HepG2 (cell line): ENCODE data around the gene NSD1. TPM values are rescaled to one million over a fixed set of nuclear protein-coding genes. Genes with fewer than 3 reads are reported as not detected.

ENCODE experiments used
- ATAC-seq: fragments of 200-7000 bp; cut with Tn5 transposase; 3 replicates; pipeline ENCODE4 v1.9.1; 2020; ENCODE audit warnings: mild to moderate bottlenecking, moderate library complexity
- BruUV-seq: library from RNA; stranded (reverse); fragments of 400-500 nt; replicated peaks from 2 replicates; lab custom pipeline; 2021; lab: Mats Ljungman, UMichigan
- CTCF ChIA-PET: fragments of 300-600 bp; formaldehyde crosslinking; extraction: SDS; loops from one replicate; lab custom pipeline; 2021; ENCODE audit warnings: low total read pairs, inconsistent platforms, low intra/inter-chr PET ratio; lab: Yijun Ruan, JAX
- POLR2A ChIA-PET: fragments of 350-600 bp; sonication (Branson Sonifier 250); formaldehyde crosslinking; loops from one replicate; lab custom pipeline; 2020; ENCODE audit warnings: antibody characterized with exemption, inconsistent platforms; lab: Yijun Ruan, JAX
- DNase-seq: peaks from one replicate; pipeline ENCODE4 v3.0.0-alpha.2; 2015; ENCODE audit warnings: low spot score
- FAIRE-seq: peaks from 3 replicates; lab custom pipeline; 2011; peaks lifted over from hg19 to GRCh38; lab: Jason Lieb, UNC
- H2AFZ ChIP-seq: one replicate; pipeline ENCODE4 v1.6.1; 2011; ENCODE audit warnings: low read length, inconsistent platforms
- H3K27ac ChIP-seq: fragments of 300-600 bp; 3 replicates; pipeline ENCODE4 v1.8.0; 2011; ENCODE audit warnings: mixed run types, mild to moderate bottlenecking, mixed read lengths, low read length, inconsistent platforms; ENCODE audit not compliant: insufficient read depth; ENCODE audit errors: extremely low read length
- H3K27me3 ChIP-seq, 2 experiments: fragments of 200-600 bp in 1 of 2; 2 replicates in 1 of 2; 3 replicates in 1 of 2; pipeline versions ENCODE4 v1.6.0 to v1.8.0; 2011; ENCODE audit warnings: low read length in 2 of 2, mild to moderate bottlenecking in 2 of 2, moderate library complexity in 2 of 2, inconsistent platforms in 1 of 2; ENCODE audit not compliant: insufficient read depth in 2 of 2, control insufficient read depth in 1 of 2
- H3K36me3 ChIP-seq, 2 experiments: fragments of 200-600 bp in 1 of 2; replicated peaks in 1 of 2; 2 replicates in 1 of 2; 3 replicates in 1 of 2; pipeline versions ENCODE4 v1.5.1 to v1.8.0; 2011; ENCODE audit warnings: low read length in 2 of 2, inconsistent platforms in 1 of 2; ENCODE audit not compliant: insufficient read depth in 2 of 2, control insufficient read depth in 1 of 2
- H3K4me1 ChIP-seq: 2 replicates; pipeline ENCODE4 v1.5.1; 2012; ENCODE audit warnings: low read length, inconsistent platforms; ENCODE audit not compliant: insufficient read depth
- H3K4me2 ChIP-seq: 2 replicates; pipeline ENCODE4 v1.6.0; 2011; ENCODE audit warnings: low read depth, low read length, inconsistent platforms
- H3K4me3 ChIP-seq, 3 experiments: fragments of 200-600 bp in 1 of 3; sonication (generic), shearing (Covaris generic) in 1 of 3; replicated peaks in 1 of 3; 2 replicates each; pipeline ENCODE4 v1.5.1; 2011 to 2016; ENCODE audit warnings: low read length in 3 of 3, inconsistent platforms in 2 of 3, low read depth in 2 of 3, mild to moderate bottlenecking in 2 of 3, control low read depth in 1 of 3, mixed read lengths in 1 of 3; ENCODE audit not compliant: insufficient read depth in 1 of 3
- H3K79me2 ChIP-seq: one replicate; pipeline ENCODE4 v1.6.1; 2011; ENCODE audit warnings: low read length, inconsistent platforms; ENCODE audit not compliant: insufficient read depth
- H3K9ac ChIP-seq: 2 replicates; pipeline ENCODE4 v1.6.0; 2011; ENCODE audit warnings: mild to moderate bottlenecking, low read depth, low read length, inconsistent platforms; ENCODE audit not compliant: insufficient read depth
- H3K9me3 ChIP-seq: 2 replicates; pipeline ENCODE4 v1.5.1; 2012; ENCODE audit warnings: mild to moderate bottlenecking, low read length
- H4K20me1 ChIP-seq: 2 replicates; pipeline ENCODE4 v1.6.0; 2011; ENCODE audit warnings: inconsistent platforms, mild to moderate bottlenecking, low read length, moderate library complexity; ENCODE audit not compliant: insufficient read depth
- ATF1 ChIP-seq: IDR thresholded peaks from 2 replicates; pipeline ENCODE4 v1.6.1; 2016; ENCODE audit warnings: mild to moderate bottlenecking, control low read depth
- ELF3 ChIP-seq: IDR thresholded peaks from 2 replicates; pipeline ENCODE4 v1.6.1; 2016; ENCODE audit warnings: missing genetic modification reagents, missing compliant biosample characterization
- FOXJ3 ChIP-seq: sonication (generic); formaldehyde crosslinking; IDR thresholded peaks from 2 replicates; pipeline ENCODE4 v1.4.0; 2020; ENCODE audit warnings: missing genetic modification reagents, mild to moderate bottlenecking, borderline replicate concordance
- MLLT10 ChIP-seq: sonication (generic); formaldehyde crosslinking; IDR thresholded peaks from 2 replicates; pipeline ENCODE4 v1.4.0; 2020; ENCODE audit warnings: missing genetic modification reagents
- NR2F2 ChIP-seq: IDR thresholded peaks from 2 replicates; pipeline ENCODE4 v1.6.1; 2012; ENCODE audit warnings: low read depth, inconsistent platforms, borderline replicate concordance
- POGZ ChIP-seq: sonication (generic); formaldehyde crosslinking; IDR thresholded peaks from 2 replicates; pipeline ENCODE4 v1.4.0; 2020; ENCODE audit warnings: mild to moderate bottlenecking, missing genetic modification reagents
- TBL1XR1 ChIP-seq: fragments of 150-350 bp; IDR thresholded peaks from 2 replicates; pipeline ENCODE4 v1.6.1; 2014; ENCODE audit warnings: borderline replicate concordance, low read length; ENCODE audit not compliant: partially characterized antibody
- ZC3H4 ChIP-seq: sonication (generic); formaldehyde crosslinking; IDR thresholded peaks from 2 replicates; pipeline ENCODE4 v1.4.0; 2020; ENCODE audit warnings: missing genetic modification reagents, borderline replicate concordance
- ZNF234 ChIP-seq: sonication (generic); formaldehyde crosslinking; conservative IDR thresholded peaks from 2 replicates; pipeline ENCODE4 v1.5.1; 2020; ENCODE audit warnings: mild to moderate bottlenecking, missing genetic modification reagents
- ZNF3 ChIP-seq: IDR thresholded peaks from 2 replicates; pipeline ENCODE4 v1.7.0; 2017; ENCODE audit warnings: inconsistent platforms
- ZNF501 ChIP-seq: sonication (generic); formaldehyde crosslinking; IDR thresholded peaks from 2 replicates; pipeline ENCODE4 v1.5.1; 2020; ENCODE audit warnings: mild to moderate bottlenecking, moderate library complexity, missing genetic modification reagents
- ZNF674 ChIP-seq: sonication (generic); formaldehyde crosslinking; IDR thresholded peaks from 2 replicates; pipeline ENCODE4 v1.5.0; 2020; ENCODE audit warnings: low read depth, mild to moderate bottlenecking, missing genetic modification reagents
- ZNF720 ChIP-seq: sonication (generic); formaldehyde crosslinking; IDR thresholded peaks from 2 replicates; pipeline ENCODE4 v1.4.0; 2020; ENCODE audit warnings: missing genetic modification reagents
- ZNF768 ChIP-seq: sonication (generic); formaldehyde crosslinking; IDR thresholded peaks from 2 replicates; pipeline ENCODE4 v1.4.0; 2020; ENCODE audit warnings: missing genetic modification reagents
- WGBS: methylation state at CpG from one replicate; pipeline ENCODE4 v1.1.6; 2017; ENCODE audit warnings: low lambda C conversion rate; 5-methylcytosine and 5-hydroxymethylcytosine counted together
- in situ Hi-C: cut with HindIII; loops from 2 replicates; pipeline ENCODE4 v1.10.0; 2017; ENCODE audit warnings: low pct_unique_long_range_greater_than_20kb; ENCODE audit not compliant: extremely low pct_ligation_motif_present
- intact Hi-C: fragments of 100-400 bp; cut with micrococcal nuclease; formaldehyde crosslinking; loops from one replicate; pipeline ENCODE4 v1.10.0; 2022; ENCODE audit not compliant: unreplicated experiment
- polyA plus RNA-seq, 8 experiments: library from polyadenylated mRNA; depleted of rRNA in 3 of 8; stranded (reverse) in 7 of 8; unstranded in 1 of 8; fragments of >200 nt; fragmentation: Illumina TruSeq in 4 of 8; extraction: Trizol in 4 of 8; gene quantifications; 2 replicates each; pipeline versions ENCODE4 v1.2.1 to v1.2.3, GENCODE V29; 2011 to 2016; ENCODE audit warnings: low read depth in 4 of 8, missing spikeins in 1 of 8, mixed read lengths in 1 of 8; ENCODE audit not compliant: insufficient read depth in 1 of 8
- total RNA-seq, 5 experiments: library from RNA; depleted of rRNA; stranded (reverse); fragments of >200 nt; fragmentation: Illumina TruSeq; extraction: Trizol; gene quantifications; 2 replicates each; pipeline ENCODE4 v1.2.3, GENCODE V29; 2016; ENCODE audit warnings: low read depth in 1 of 5
- TF ChIP-seq, protein P1 (sequence below): sonication (generic); formaldehyde crosslinking; IDR thresholded peaks from 2 replicates; pipeline ENCODE4 v1.4.0; 2020; ENCODE audit warnings: mild to moderate bottlenecking, missing genetic modification reagents
- TF ChIP-seq, protein P2 (sequence below): IDR thresholded peaks from 2 replicates; pipeline ENCODE4 v1.6.1; 2016; ENCODE audit warnings: control low read depth
- TF ChIP-seq, protein P3 (sequence below): sonication (generic); formaldehyde crosslinking; IDR thresholded peaks from 2 replicates; pipeline ENCODE4 v1.8.1; 2023; ENCODE audit warnings: mild to moderate bottlenecking, missing genetic modification reagents
- TF ChIP-seq, protein P4 (sequence below): sonication (generic); formaldehyde crosslinking; IDR thresholded peaks from 2 replicates; pipeline ENCODE4 v1.4.0; 2020; ENCODE audit warnings: mild to moderate bottlenecking, missing genetic modification reagents
- TF ChIP-seq, protein P5 (sequence below): sonication (generic); formaldehyde crosslinking; IDR thresholded peaks from 2 replicates; pipeline ENCODE4 v1.4.0; 2020; ENCODE audit warnings: missing genetic modification reagents, borderline replicate concordance

The NSD1 gene
- total and polyA plus RNA-seq, 2 of the 13 experiments (the other 11 are each of a cell fraction or from before 2014, with no cell fraction given): 0.01 to 0.09 TPM

DNA sequence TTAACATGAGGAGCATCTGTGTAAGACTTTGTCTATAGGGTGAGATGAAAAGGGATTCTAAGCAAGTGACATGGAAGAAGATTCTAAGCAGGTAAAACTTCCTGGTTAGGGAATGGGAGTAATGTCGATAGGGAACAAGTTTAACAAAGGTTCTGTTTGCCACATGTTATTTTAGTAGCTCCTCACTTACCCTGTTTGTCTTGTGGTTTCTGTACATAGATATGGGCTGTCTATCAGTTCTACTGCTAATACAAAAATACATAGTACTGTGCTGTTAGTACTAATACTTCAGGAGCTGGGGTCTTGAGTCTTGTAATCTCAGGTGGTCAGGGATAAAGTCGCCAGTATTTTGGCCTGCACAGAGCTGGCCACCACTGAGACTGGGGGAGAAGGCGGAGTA is 137.1 kb downstream of the NSD1 start:
- no peak for DNase-seq
- Histone ChIP-seq H3K27ac (no peak overlapping the region), H3K27me3 (peaks cover 0 to 4% of the 10 kb centered on the region in 2 experiments; a peak in 2 of 5 replicates), H3K4me2 (no peak overlapping the region), H3K36me3 (no peaks in the 10 kb centered on the region), H4K20me1 (no peaks in the 10 kb centered on the region), H3K9me3 (no peaks in the 10 kb centered on the region), H3K4me1 (no peaks in the 10 kb centered on the region), H2AFZ (no peak overlapping the region)
- in situ Hi-C loops (no loop called here), intact Hi-C loops (no loop called here)
- FAIRE-seq: no peak
- ChIA-PET CTCF (no interaction called here), POLR2A (no interaction called here)
- 25% methylated on average over 3 of the region's 3 CpGs for WGBS
- no peak for TF ChIP-seq ZNF720
- TF ChIP-seq ZNF768 (CRISPR knock-in tag): no peak
- TF ChIP-seq TBL1XR1: no peak
- TF ChIP-seq MLLT10 (CRISPR knock-in tag): no peak
- TF ChIP-seq ZNF234 (CRISPR knock-in tag): no peak
- TF ChIP-seq ZNF674 (CRISPR knock-in tag): no peak
- TF ChIP-seq ELF3 (CRISPR knock-in tag): no peak
- TF ChIP-seq, protein P1, sequence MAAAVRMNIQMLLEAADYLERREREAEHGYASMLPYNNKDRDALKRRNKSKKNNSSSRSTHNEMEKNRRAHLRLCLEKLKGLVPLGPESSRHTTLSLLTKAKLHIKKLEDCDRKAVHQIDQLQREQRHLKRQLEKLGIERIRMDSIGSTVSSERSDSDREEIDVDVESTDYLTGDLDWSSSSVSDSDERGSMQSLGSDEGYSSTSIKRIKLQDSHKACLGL (CRISPR knock-in tag): no peak
- TF ChIP-seq POGZ (CRISPR knock-in tag): no peak
- TF ChIP-seq, protein P2, sequence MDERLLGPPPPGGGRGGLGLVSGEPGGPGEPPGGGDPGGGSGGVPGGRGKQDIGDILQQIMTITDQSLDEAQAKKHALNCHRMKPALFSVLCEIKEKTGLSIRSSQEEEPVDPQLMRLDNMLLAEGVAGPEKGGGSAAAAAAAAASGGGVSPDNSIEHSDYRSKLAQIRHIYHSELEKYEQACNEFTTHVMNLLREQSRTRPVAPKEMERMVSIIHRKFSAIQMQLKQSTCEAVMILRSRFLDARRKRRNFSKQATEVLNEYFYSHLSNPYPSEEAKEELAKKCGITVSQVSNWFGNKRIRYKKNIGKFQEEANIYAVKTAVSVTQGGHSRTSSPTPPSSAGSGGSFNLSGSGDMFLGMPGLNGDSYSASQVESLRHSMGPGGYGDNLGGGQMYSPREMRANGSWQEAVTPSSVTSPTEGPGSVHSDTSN (CRISPR knock-in tag): no peak
- TF ChIP-seq, protein P3, sequence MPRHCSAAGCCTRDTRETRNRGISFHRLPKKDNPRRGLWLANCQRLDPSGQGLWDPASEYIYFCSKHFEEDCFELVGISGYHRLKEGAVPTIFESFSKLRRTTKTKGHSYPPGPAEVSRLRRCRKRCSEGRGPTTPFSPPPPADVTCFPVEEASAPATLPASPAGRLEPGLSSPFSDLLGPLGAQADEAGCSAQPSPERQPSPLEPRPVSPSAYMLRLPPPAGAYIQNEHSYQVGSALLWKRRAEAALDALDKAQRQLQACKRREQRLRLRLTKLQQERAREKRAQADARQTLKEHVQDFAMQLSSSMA: no peak
- TF ChIP-seq NR2F2: no peak
- no peak for TF ChIP-seq ZNF501 (CRISPR knock-in tag)
- TF ChIP-seq ZC3H4 (CRISPR knock-in tag): no peak
- no peak for TF ChIP-seq ZNF3 (CRISPR knock-in tag)
- TF ChIP-seq, protein P4, sequence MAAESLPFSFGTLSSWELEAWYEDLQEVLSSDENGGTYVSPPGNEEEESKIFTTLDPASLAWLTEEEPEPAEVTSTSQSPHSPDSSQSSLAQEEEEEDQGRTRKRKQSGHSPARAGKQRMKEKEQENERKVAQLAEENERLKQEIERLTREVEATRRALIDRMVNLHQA (CRISPR knock-in tag): no peak
- TF ChIP-seq, protein P5, sequence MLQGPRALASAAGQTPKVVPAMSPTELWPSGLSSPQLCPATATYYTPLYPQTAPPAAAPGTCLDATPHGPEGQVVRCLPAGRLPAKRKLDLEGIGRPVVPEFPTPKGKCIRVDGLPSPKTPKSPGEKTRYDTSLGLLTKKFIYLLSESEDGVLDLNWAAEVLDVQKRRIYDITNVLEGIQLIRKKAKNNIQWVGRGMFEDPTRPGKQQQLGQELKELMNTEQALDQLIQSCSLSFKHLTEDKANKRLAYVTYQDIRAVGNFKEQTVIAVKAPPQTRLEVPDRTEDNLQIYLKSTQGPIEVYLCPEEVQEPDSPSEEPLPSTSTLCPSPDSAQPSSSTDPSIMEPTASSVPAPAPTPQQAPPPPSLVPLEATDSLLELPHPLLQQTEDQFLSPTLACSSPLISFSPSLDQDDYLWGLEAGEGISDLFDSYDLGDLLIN (CRISPR knock-in tag): no peak
- no peak for TF ChIP-seq FOXJ3 (CRISPR knock-in tag)
- no peak for TF ChIP-seq ATF1 (CRISPR knock-in tag)
- TF ChIP-seq, all 625 proteins: peak for 0
- no peaks in the 10 kb centered on the region for H3K79me2 ChIP-seq
- H3K9ac ChIP-seq: no peak overlapping the region
- no TSS peak for BruUV-seq
- no peak for ATAC-seq
- no peak overlapping the region for H3K4me3 ChIP-seq
